K562 (cell line): ENCODE measurements around the gene BLZF1. TPM values are rescaled to one million over a fixed set of nuclear protein-coding genes. Genes with fewer than 3 reads are reported as not detected.

Source experiments
- ATAC-seq: fragments of 200-7000 bp; cut with Tn5 transposase; 3 replicates; pipeline ENCODE4 v1.9.1; 2020; ENCODE audit warnings: moderate library complexity
- BruUV-seq: library from RNA; stranded (reverse); fragments of 400-500 nt; replicated peaks from 2 replicates; lab custom pipeline; 2021; lab: Mats Ljungman, UMichigan
- CTCF ChIA-PET: fragments of 300-600 bp; formaldehyde crosslinking; extraction: SDS; loops from one replicate; lab custom pipeline; 2021; ENCODE audit warnings: low intra/inter-chr PET ratio; lab: Yijun Ruan, JAX
- POLR2A ChIA-PET: fragments of 300-600, 350-650 bp; sonication (Branson Sonifier 250); formaldehyde crosslinking; extraction: SDS; loops from one replicate; lab custom pipeline; 2021; ENCODE audit warnings: antibody characterized with exemption, inconsistent platforms; lab: Yijun Ruan, JAX
- DNase-seq, 4 experiments: peaks; one replicate each; pipeline versions ENCODE4 v3.0.0 to v3.0.0-alpha.2; 2011 to 2018; ENCODE audit warnings: low spot score in 3 of 4, mixed read lengths in 3 of 4; ENCODE audit errors: extremely low read depth in 1 of 4
- FAIRE-seq: peaks from 2 replicates; lab custom pipeline; 2011; peaks lifted over from hg19 to GRCh38; lab: Jason Lieb, UNC
- H2AFZ ChIP-seq: 2 replicates; pipeline ENCODE4 v1.6.0; 2011; ENCODE audit warnings: low read depth, low read length, control low read depth, inconsistent platforms
- H3K27ac ChIP-seq: fragments of 200-600 bp; 3 replicates; pipeline ENCODE4 v1.8.0; 2011; ENCODE audit warnings: low read depth, mild to moderate bottlenecking, control low read depth, inconsistent platforms, low read length, moderate library complexity, mixed read lengths; ENCODE audit errors: extremely low read depth
- H3K27me3 ChIP-seq, 2 experiments: fragments of 300-600 bp in 1 of 2; 2 replicates in 1 of 2; 3 replicates in 1 of 2; pipeline versions ENCODE4 v1.6.0 to v1.8.0; 2011; ENCODE audit warnings: inconsistent platforms in 2 of 2, low read length in 2 of 2, mild to moderate bottlenecking in 1 of 2, mixed read lengths in 1 of 2, moderate library complexity in 1 of 2; ENCODE audit not compliant: control insufficient read depth in 2 of 2, insufficient read depth in 2 of 2
- H3K36me3 ChIP-seq: fragments of 300-600 bp; 3 replicates; pipeline ENCODE4 v1.8.0; 2011; ENCODE audit warnings: mild to moderate bottlenecking, low read length, inconsistent platforms; ENCODE audit not compliant: control insufficient read depth, insufficient read depth
- H3K4me1 ChIP-seq, 2 experiments: fragments of 200-600 bp in 1 of 2; replicated peaks in 1 of 2; 2 replicates in 1 of 2; 3 replicates in 1 of 2; pipeline versions ENCODE4 v1.5.1 to v1.8.0; 2011; ENCODE audit warnings: inconsistent platforms in 2 of 2, low read length in 2 of 2, mild to moderate bottlenecking in 1 of 2, mixed read lengths in 1 of 2, moderate library complexity in 1 of 2; ENCODE audit not compliant: control insufficient read depth in 2 of 2, insufficient read depth in 2 of 2
- H3K4me2 ChIP-seq: 2 replicates; pipeline ENCODE4 v1.6.1; 2011; ENCODE audit warnings: low read length, control low read depth, inconsistent platforms, mixed read lengths; ENCODE audit not compliant: insufficient read depth
- H3K4me3 ChIP-seq: fragments of 200-600 bp; sonication (generic), shearing (Covaris generic); 2 replicates; pipeline ENCODE4 v1.5.1; 2016; ENCODE audit warnings: control low read depth, inconsistent platforms
- H3K79me2 ChIP-seq: fragments of 200-600 bp; 3 replicates; pipeline ENCODE4 v1.8.0; 2011; ENCODE audit warnings: low read length, inconsistent platforms; ENCODE audit not compliant: control insufficient read depth, insufficient read depth
- H3K9ac ChIP-seq, 2 experiments: 2 replicates each; pipeline versions ENCODE4 v1.6.0 to v1.6.1; 2011; ENCODE audit warnings: low read depth in 2 of 2, low read length in 2 of 2, control low read depth in 1 of 2, inconsistent platforms in 1 of 2, mild to moderate bottlenecking in 1 of 2, mixed read lengths in 1 of 2; ENCODE audit not compliant: insufficient read depth in 1 of 2
- H3K9me1 ChIP-seq: one replicate; pipeline ENCODE4 v1.6.0; 2011; ENCODE audit warnings: inconsistent platforms, mild to moderate bottlenecking, low read length, moderate library complexity; ENCODE audit not compliant: control insufficient read depth, insufficient read depth
- H3K9me3 ChIP-seq: replicated peaks from 2 replicates; pipeline ENCODE4 v1.5.1; 2011; ENCODE audit warnings: low read depth, low read length, inconsistent platforms; ENCODE audit not compliant: control insufficient read depth, insufficient read depth
- H4K20me1 ChIP-seq: replicated peaks from 2 replicates; pipeline ENCODE4 v1.6.1; 2011; ENCODE audit warnings: low read length, inconsistent platforms, mixed read lengths; ENCODE audit not compliant: control insufficient read depth, insufficient read depth
- MGA ChIP-seq: fragments of 450-650 bp; IDR thresholded peaks from 2 replicates; pipeline ENCODE4 v1.6.1; 2016; ENCODE audit warnings: mild to moderate bottlenecking, moderate library complexity
- NFRKB ChIP-seq: fragments of 450-650 bp; IDR thresholded peaks from 2 replicates; pipeline ENCODE4 v1.6.1; 2016; ENCODE audit warnings: low read depth
- ZNF592 ChIP-seq: fragments of 450-650 bp; IDR thresholded peaks from 2 replicates; pipeline ENCODE4 v1.6.1; 2017; ENCODE audit warnings: antibody characterized with exemption, mild to moderate bottlenecking
- WGBS: fragments of 100-300 bp; shearing (Covaris generic); methylation state at CpG from one replicate; pipeline ENCODE4 v1.1.6; 2016; ENCODE audit warnings: low coverage, mixed read lengths; ENCODE audit not compliant: insufficient coverage; ENCODE audit errors: missing lambda C conversion rate; 5-methylcytosine and 5-hydroxymethylcytosine counted together
- in situ Hi-C: fragments of 300-500 bp; cut with MboI; formaldehyde crosslinking; loops from 4 replicates; pipeline ENCODE4 v1.15.0; 2018; ENCODE audit warnings: inconsistent platforms, mixed read lengths
- intact Hi-C: fragments of 100-400 bp; cut with micrococcal nuclease; formaldehyde crosslinking; loops from 2 replicates; pipeline ENCODE4 v1.14.2; 2022
- polyA plus RNA-seq, 8 experiments: library from polyadenylated mRNA; depleted of rRNA in 4 of 8; stranded (reverse) in 5 of 8; unstranded in 3 of 8; fragments of >200 nt; fragmentation: Nextera tagmentation in 2 of 8; fragmentation: Illumina TruSeq in 1 of 8; extraction: Ambion mirVana in 2 of 8; extraction: Trizol in 1 of 8; gene quantifications; 2 replicates each; pipeline versions ENCODE4 v1.2.1 to v1.2.3, GENCODE V29; 2011 to 2014; ENCODE audit warnings: inconsistent platforms in 1 of 8, missing spikeins in 1 of 8
- total RNA-seq, 7 experiments: library from RNA; depleted of rRNA in 6 of 7; stranded (reverse); fragments of >200 nt in 6 of 7; fragmentation: Illumina TruSeq in 2 of 7; extraction: Trizol in 2 of 7; gene quantifications; 2 replicates each; pipeline versions ENCODE4 v1.2.1 to v1.2.3, GENCODE V29; 2011 to 2021; ENCODE audit warnings: low replicate concordance in 1 of 7

Gene BLZF1
- total and polyA plus RNA-seq, 9 of the 15 experiments (the other 6 are each of a cell fraction or from before 2014, with no cell fraction given): 20.5 to 32.8 (median 25.3) TPM

- BruUV-seq: TSS peak; percentile 47
- Histone ChIP-seq H3K9me3 (peaks cover 8% of the 10 kb centered on the region; the same call in 1 of the 2 replicates), H3K4me1 (peaks cover 0 to 29% of the 10 kb centered on the region in 2 experiments; a peak in 3 of 5 replicates), H3K79me2 (no peaks in the 10 kb centered on the region; the same call in 2 of the 3 replicates), H2AFZ (peak overlapping the region; percentile 83), H3K4me2 (peak overlapping the region; percentile 42), H3K27me3 (no peaks in the 10 kb centered on the region), H4K20me1 (no peaks in the 10 kb centered on the region), H3K36me3 (no peaks in the 10 kb centered on the region), H3K27ac (peak overlapping the region; percentile 77), H3K9ac (peak overlapping the region in 1 of 2 experiments; percentile 39; a peak in 2 of 4 replicates), H3K9me1 (no peaks in the 10 kb centered on the region), H3K4me3 (no peak overlapping the region)
- ATAC-seq: peak; percentile 73
- in situ Hi-C loops (no loop called here), intact Hi-C loops (no loop called here)
- WGBS: 27% methylated on average over 3 of the region's 3 CpGs
- ChIA-PET POLR2A (interaction anchor here (0.7 to 1.9 kb wide), 3 partner anchors 12 to 41 kb away, joined by 3 to 5 read pairs (median 4); partner anchors contain the start of gene NME7), CTCF (no interaction called here)
- no peak for FAIRE-seq
- DNase-seq: peak in 1 of 4 experiments; percentile 34
- TF ChIP-seq MGA (peak; percentile 35; the same call in 1 of the 2 replicates), ZNF592 (no peak; the same call in 1 of the 2 replicates), NFRKB (0 out of 2 replicates have a peak, but pooled peaks have one; percentile 23)
Observed at GRCh38 chr1:169326261-169326955, 41.6 kb upstream of the BLZF1 start.
